ENCODE results near the gene AP4E1.

DNA sequence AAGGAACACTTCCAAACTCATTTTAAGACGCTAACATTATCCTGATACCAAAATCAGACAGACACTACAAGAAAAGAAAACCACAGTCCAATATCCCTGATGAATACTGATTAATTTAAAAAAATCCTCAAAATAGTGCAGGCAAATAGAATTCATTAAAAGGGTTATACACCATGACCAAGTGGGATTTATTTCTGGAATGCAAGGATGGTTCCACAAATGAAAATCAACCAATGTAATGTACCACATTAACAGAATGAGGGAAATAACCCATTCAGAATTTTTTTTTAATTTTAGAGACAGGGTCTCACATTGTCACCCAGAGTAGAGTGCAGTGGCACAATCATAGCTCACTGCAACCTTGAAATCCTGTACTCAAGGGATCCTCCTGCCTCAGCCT lies 17.3 kb upstream of the AP4E1 start:
- TF ChIP-seq POLR2A (IDR thresholded peaks at IDR 0.05; ENCODE audit: low read depth) (no peak), CTCF (IDR thresholded peaks at IDR 0.05) (no peak), EP300 (IDR thresholded peaks at IDR 0.05) (no peak)

Data from esophagus muscularis mucosa (tissue), 4 donors.